Measurements from ENCODE around the gene KCNMB3.
"Not testable (repeated sequence)": the region's sequence is repeated elsewhere in the genome, so short reads cannot be mapped to it uniquely, and the experiment has no call there.

The KCNMB3 gene

GRCh38 chr3:179263134-179263533, 12.2 kb upstream of the KCNMB3 start:
- DNase-seq, result no peak

- no peak for DNase-seq
These were observed 10.2 kb upstream of the KCNMB3 start for GRCh38 chr3:179260949-179261765.

GRCh38 chr3:179259959-179260756, 9.2 kb upstream of the KCNMB3 start:
- not testable (repeated sequence) for DNase-seq

GRCh38 chr3:179258820-179259219, 7.9 kb upstream of the KCNMB3 start:
- DNase-seq, result no peak

- DNase-seq, result not testable (repeated sequence)
These were observed 6.8 kb upstream of the KCNMB3 start for GRCh38 chr3:179257742-179258141.

- DNase-seq, result no peak
These were observed 5.9 kb upstream of the KCNMB3 start for GRCh38 chr3:179256813-179257212.

GRCh38 chr3:179247289-179248015, 3.5 kb downstream of the KCNMB3 start:
- no peak for DNase-seq

- DNase-seq, result no peak
These were observed 6.0 kb downstream of the KCNMB3 start for GRCh38 chr3:179244878-179245277.

GRCh38 chr3:179242859-179243258, 8.1 kb downstream of the KCNMB3 start:
- DNase-seq, result not testable (repeated sequence)

- DNase-seq, result not testable (repeated sequence)
These were observed 10.6 kb downstream of the KCNMB3 start for GRCh38 chr3:179240299-179240698.

GRCh38 chr3:179236669-179237301, 14.1 kb downstream of the KCNMB3 start:
- no peak for DNase-seq

GRCh38 chr3:179234199-179234598, 16.7 kb downstream of the KCNMB3 start:
- DNase-seq, result no peak

- no peak for DNase-seq
These were observed 17.9 kb downstream of the KCNMB3 start for GRCh38 chr3:179233043-179233442.

- DNase-seq, result no peak
These were observed 21.7 kb downstream of the KCNMB3 start for GRCh38 chr3:179229177-179229576.

- no peak for DNase-seq
These were observed 23.6 kb downstream of the KCNMB3 start for GRCh38 chr3:179227349-179227748.

- no peak for DNase-seq
These were observed 26.3 kb downstream of the KCNMB3 start for GRCh38 chr3:179224584-179224983.

GRCh38 chr3:179223548-179223947, 27.4 kb downstream of the KCNMB3 start:
- DNase-seq, result no peak

- DNase-seq, result not testable (repeated sequence)
These were observed 32.7 kb downstream of the KCNMB3 start for GRCh38 chr3:179218213-179218612.

- not testable (repeated sequence) for DNase-seq
These were observed 35.4 kb downstream of the KCNMB3 start for GRCh38 chr3:179215550-179215949.

- no peak for DNase-seq
These were observed 50.1 kb downstream of the KCNMB3 start for GRCh38 chr3:179200790-179201189.

GRCh38 chr3:179196700-179197099, 54.2 kb downstream of the KCNMB3 start:
- no peak for DNase-seq

- DNase-seq, result no peak
These were observed 54.8 kb downstream of the KCNMB3 start for GRCh38 chr3:179196098-179196497.

GRCh38 chr3:179194931-179195330, 56.0 kb downstream of the KCNMB3 start:
- DNase-seq, result no peak

All from NCI-H2081 treated with DMSO at 0.1 percent for 48 hours (cell line).